GM10266 (cell line): ENCODE data around the gene SETX.

Experiments used
- DNase-seq: peaks from one replicate; pipeline ENCODE4 v3.0.0; 2012; ENCODE audit errors: extremely low spot score
- TF ChIP-seq, protein P1 (sequence below): IDR thresholded peaks from 2 replicates; pipeline ENCODE4 v1.5.1; 2012; ENCODE audit warnings: mild to moderate bottlenecking, low read depth; ENCODE audit not compliant: control insufficient read depth, insufficient read depth; ENCODE audit errors: missing control alignments

SETX gene

GRCh38 chr9:132239999-132240840 lies 114.6 kb downstream of the SETX start:
- TF ChIP-seq, protein P1, sequence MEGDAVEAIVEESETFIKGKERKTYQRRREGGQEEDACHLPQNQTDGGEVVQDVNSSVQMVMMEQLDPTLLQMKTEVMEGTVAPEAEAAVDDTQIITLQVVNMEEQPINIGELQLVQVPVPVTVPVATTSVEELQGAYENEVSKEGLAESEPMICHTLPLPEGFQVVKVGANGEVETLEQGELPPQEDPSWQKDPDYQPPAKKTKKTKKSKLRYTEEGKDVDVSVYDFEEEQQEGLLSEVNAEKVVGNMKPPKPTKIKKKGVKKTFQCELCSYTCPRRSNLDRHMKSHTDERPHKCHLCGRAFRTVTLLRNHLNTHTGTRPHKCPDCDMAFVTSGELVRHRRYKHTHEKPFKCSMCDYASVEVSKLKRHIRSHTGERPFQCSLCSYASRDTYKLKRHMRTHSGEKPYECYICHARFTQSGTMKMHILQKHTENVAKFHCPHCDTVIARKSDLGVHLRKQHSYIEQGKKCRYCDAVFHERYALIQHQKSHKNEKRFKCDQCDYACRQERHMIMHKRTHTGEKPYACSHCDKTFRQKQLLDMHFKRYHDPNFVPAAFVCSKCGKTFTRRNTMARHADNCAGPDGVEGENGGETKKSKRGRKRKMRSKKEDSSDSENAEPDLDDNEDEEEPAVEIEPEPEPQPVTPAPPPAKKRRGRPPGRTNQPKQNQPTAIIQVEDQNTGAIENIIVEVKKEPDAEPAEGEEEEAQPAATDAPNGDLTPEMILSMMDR, result no peak
- no peak for DNase-seq

GRCh38 chr9:132239518-132239917 lies 115.3 kb downstream of the SETX start:
- DNase-seq, result no peak
- TF ChIP-seq, protein P1, result no peak

DNA sequence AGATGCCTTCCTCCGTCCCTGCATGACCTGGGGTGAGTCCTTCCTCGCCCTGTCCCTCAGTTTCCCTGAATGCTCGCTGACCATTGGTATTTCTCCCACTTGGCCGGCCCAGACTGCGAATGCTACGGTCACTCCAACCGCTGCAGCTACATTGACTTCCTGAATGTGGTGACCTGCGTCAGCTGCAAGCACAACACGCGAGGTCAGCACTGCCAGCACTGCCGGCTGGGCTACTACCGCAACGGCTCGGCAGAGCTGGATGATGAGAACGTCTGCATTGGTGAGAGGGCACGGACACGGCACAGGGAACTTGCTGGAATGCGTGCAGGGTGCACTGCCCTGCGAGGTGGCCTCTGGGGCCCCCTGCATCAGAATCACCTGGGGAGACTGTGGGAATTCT lies 115.8 kb downstream of the SETX start:
- no peak for DNase-seq
- TF ChIP-seq, protein P1, result no peak

DNA sequence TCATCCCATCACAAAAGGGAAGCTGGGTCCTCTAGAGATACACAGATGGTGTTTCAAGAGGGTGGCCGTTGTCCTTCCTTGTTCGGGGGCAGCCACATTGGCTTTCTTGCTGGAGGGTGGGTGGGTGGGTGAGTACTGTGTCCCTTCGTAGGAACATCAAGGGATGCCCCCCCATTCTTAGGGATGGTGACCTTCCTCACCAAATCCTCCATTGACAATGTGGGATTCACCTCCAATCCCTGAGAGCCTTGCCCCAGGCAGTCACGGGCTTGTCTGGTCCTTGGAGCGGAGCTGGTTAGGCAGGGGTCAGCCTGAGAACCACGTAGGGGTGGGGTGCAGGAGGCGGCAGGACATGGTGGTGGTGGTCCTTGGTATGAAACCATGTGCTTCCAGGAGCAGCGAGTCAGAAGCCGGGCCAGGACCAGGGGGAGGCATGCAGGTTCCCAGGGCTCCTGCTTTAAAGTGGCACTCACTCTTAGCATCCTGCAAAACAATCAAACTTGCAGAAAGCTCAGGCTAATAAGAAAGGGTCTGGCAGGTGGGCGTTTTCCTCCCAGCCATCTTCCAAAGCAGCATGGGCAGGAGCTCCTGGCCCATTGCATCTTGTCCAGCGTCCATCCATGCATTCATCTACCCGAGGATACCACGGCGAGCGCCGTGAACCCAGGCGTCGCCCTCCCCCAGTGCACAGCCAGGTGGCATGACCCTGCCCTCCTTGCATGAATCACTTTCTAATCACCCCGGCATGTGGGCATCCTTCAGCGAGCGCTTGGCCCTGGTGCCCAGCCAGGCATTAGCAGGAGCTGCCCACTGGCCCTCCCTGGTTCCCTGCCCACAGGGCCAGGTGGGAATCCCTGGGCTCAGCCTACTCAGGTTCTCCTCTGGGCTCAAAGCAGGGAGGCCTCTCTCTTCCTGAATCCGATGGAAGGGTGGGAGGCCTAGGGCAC lies 116.5 kb downstream of the SETX start:
- TF ChIP-seq, protein P1, result no peak
- DNase-seq, result no peak

DNA sequence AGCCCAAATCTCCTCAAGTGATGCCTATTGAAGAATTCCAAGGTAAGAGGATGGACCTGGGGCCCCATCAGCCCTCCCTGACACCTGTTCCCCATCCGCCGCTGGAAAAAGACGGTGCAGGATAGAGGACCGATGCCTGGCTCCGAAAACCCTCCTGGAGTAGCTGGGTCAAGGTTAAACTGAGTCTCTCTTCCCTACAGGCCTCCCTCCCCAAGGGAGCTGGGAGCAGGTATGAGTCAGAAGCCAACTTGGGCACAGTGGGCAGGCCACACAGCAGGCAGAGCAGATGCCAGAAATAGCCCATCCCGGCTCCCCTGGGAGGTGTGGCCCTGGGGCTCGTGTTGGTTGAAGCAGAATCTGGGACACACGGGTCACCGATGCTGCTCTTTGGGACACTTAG lies 117.3 kb downstream of the SETX start:
- no peak for DNase-seq
- TF ChIP-seq, protein P1, result no peak

- TF ChIP-seq, protein P1, result no peak
Measured at GRCh38 chr9:132236662-132237311, 118.0 kb downstream of the SETX start.

More at GRCh38 chr9:132236662-132237311, 118.0 kb downstream of the SETX start:
- DNase-seq, result no peak
